Ovary (tissue), 3 donors: ENCODE data around the gene TEDDM1.

ENCODE experiments used
- EP300 ChIP-seq: sonication (generic); formaldehyde crosslinking; IDR thresholded peaks from one replicate; pipeline ENCODE4 v1.6.1; 2017; ENCODE audit warnings: antibody characterized with exemption
- POLR2A ChIP-seq: fragments of 450-650 bp; IDR thresholded peaks from one replicate; pipeline ENCODE4 v1.6.1; 2017; ENCODE audit warnings: antibody characterized with exemption, mild to moderate bottlenecking, moderate library complexity
- TF ChIP-seq, protein P1 (sequence below), 3 donors: fragments of 450-650 bp in 2 of 3; fragments of 200-600 bp in 1 of 3; IDR thresholded peaks; one replicate each; pipeline versions ENCODE4 v1.5.1 to v1.8.0; 2016 to 2022; ENCODE audit warnings: antibody characterized with exemption in 3 of 3, mild to moderate bottlenecking in 1 of 3
- donor health status: DM: no; HTN: no; CAD: no.

- TF ChIP-seq POLR2A, result no peak
- TF ChIP-seq, protein P1, sequence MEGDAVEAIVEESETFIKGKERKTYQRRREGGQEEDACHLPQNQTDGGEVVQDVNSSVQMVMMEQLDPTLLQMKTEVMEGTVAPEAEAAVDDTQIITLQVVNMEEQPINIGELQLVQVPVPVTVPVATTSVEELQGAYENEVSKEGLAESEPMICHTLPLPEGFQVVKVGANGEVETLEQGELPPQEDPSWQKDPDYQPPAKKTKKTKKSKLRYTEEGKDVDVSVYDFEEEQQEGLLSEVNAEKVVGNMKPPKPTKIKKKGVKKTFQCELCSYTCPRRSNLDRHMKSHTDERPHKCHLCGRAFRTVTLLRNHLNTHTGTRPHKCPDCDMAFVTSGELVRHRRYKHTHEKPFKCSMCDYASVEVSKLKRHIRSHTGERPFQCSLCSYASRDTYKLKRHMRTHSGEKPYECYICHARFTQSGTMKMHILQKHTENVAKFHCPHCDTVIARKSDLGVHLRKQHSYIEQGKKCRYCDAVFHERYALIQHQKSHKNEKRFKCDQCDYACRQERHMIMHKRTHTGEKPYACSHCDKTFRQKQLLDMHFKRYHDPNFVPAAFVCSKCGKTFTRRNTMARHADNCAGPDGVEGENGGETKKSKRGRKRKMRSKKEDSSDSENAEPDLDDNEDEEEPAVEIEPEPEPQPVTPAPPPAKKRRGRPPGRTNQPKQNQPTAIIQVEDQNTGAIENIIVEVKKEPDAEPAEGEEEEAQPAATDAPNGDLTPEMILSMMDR (IDR thresholded peaks at IDR 0.05), result no peak
- no peak for TF ChIP-seq EP300
Measured at GRCh38 chr1:182394055-182394775, 6.3 kb downstream of the TEDDM1 start.
